Esophagus squamous epithelium (tissue), 4 donors: ENCODE data around the gene SCD5. TPM values are rescaled to one million over a fixed set of nuclear protein-coding genes. Genes with fewer than 3 reads are reported as not detected.

Experiments
- small RNA-seq, 4 donors: library from RNA; depleted of rRNA; stranded (forward); fragments of <200 nt; gene quantifications; one replicate each; pipeline ENCODE3, GENCODE V24; 2016
- total RNA-seq, 4 donors: library from RNA; depleted of rRNA; stranded (reverse); fragments of >200 nt; gene quantifications; one replicate each; pipeline ENCODE4 v1.1.0, GENCODE V29; 2016

SCD5 gene
- total RNA-seq, 4 donors from 2014 or later: 1.2 to 6.3 (median 4.3) TPM

Small RNA genes lying within 50 kb of the gene (small RNA-seq; reads per million reads assigned to genes)
- 0 reads per million in 4 donors for gene MIR575

Other genes with a start within 250 kb of the SCD5 start
- 1 to 10 TPM; 1.1 to 3.8 (median 2.8) TPM for gene TMEM150C, start 236.8 kb downstream of the SCD5 start, total RNA-seq
- gene SEC31A, start 92.4 kb upstream of the SCD5 start, total RNA-seq: 100 to 1,000 TPM in 3 of 4 donors, 10 to 100 TPM in 1; 88.8 to 161 (median 128) TPM
- 1 to 10 TPM; 1.1 to 6.2 (median 2.8) TPM for gene THAP9, start 101.9 kb upstream of the SCD5 start, total RNA-seq
- 10 to 100 TPM; 14.7 to 23.0 (median 16.4) TPM for gene LIN54, start 212.0 kb upstream of the SCD5 start, total RNA-seq
- gene COPS4, start 236.4 kb upstream of the SCD5 start, total RNA-seq: 10 to 100 TPM; 22.5 to 56.8 (median 39.9) TPM